ENCODE results near the gene NFXL1.

The NFXL1 gene

DNA sequence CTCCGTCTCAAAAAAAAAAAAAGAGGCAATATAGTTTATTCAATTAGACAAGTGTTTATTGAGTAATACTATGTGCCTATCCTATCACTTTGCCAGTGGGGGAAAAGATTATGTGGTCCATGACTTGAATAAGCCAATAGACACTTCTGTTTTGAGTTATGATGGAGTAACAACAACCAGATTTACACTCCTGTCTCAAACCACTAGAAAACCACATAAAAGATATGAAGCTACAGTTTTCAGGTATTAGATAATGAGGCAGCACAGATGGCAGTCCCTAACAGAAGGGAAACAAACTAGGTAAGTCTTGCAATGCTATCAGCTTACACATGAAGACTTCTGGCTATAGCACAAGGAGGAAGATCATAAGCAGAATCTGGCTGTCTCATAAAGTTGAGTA, 22.5 kb downstream of the NFXL1 start:
- DNase-seq (ENCODE audit: low spot score), result no peak

DNA sequence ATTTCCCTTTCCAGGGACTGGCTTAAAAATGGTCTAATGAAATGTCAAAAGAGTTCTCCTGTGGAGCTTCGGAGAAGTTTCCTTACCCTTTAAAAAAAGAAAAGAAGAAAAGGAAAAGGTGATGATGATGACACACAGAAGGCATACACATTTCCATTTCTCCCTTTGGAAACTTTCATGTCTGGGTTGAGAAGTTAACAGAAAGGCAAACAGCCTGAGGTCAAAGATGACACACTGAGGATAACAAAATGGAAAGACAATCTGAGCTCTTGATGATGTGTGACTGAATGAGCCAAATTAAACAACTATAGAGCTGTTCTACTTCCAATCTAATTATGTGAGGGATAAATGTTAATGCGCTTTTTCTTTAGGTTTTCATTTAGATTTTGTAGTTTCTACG, 32.2 kb downstream of the NFXL1 start:
- DNase-seq (ENCODE audit: low spot score), result no peak

DNA sequence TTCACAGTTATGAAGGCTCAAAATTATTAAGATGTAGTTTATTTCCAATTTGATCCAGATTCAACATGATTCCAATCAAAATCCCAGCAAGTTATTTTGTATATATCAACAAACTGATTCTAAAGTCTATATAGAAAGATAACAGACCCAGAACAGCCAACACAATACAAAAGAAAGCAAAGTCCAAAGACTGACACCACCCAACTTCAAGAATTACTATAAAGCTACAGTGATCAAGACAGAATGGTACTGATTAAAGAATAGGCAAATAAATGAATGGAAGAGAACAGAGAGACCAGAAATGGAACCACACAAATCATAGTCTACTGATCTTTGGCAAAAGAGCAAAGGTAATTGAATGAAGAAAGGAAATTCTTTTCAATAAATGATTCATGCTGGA, 34.9 kb downstream of the NFXL1 start:
- no peak for DNase-seq (ENCODE audit: low spot score)

DNA sequence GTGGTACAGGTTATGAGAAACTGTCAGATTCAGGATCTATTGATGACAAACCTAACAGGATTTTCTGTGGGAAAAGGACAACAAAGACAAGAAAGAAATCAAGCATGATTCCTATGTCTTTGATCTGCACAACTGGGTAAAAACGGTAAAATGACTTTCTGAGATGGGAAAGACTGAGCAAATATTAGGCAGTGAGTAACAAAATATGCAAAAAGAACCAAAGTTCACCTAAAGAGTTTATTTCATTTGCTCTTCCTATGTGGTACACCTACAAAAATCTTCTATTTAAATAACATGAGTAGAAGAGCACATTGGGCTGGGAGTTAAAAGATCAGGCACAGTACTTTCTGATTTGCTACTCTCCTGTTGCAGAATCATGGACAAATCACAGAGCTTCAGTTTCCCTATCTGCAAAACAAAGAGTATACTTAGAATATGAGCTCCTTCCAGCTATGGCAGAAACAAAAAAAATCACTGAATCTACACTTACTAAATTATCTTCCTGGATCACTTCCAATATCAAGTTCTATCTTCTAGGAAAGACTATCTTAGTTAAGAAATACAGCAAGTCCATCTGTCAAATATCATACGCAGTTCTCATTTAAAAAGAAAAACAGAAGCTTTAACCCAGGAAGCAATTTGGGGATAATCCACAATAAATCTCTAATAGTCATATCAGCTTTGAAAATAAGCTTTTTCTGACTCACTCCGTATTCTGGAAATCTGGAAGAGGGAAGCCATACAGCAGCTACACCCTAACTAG, 37.4 kb downstream of the NFXL1 start:
- no peak for DNase-seq (ENCODE audit: low spot score)

DNA sequence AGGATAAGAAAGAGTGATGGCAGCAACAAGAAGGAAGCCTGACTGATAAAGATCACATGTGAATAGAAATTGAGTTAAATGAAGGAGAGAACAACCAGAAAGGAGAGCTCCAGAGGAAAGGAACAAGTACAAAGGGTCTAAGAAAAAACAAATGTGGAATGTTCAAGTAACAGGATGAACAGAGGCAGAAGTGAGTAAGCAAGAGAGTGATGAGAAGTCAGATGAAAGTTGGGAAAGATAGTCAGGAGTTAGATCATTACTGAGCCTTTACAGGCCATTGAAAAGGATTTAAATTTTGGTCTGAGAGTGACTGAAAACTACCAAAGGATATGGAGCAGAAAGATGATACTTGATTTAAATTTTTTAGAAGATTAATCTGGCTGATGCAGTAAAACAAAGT, 38.1 kb downstream of the NFXL1 start:
- DNase-seq (ENCODE audit: low spot score), result no peak

DNA sequence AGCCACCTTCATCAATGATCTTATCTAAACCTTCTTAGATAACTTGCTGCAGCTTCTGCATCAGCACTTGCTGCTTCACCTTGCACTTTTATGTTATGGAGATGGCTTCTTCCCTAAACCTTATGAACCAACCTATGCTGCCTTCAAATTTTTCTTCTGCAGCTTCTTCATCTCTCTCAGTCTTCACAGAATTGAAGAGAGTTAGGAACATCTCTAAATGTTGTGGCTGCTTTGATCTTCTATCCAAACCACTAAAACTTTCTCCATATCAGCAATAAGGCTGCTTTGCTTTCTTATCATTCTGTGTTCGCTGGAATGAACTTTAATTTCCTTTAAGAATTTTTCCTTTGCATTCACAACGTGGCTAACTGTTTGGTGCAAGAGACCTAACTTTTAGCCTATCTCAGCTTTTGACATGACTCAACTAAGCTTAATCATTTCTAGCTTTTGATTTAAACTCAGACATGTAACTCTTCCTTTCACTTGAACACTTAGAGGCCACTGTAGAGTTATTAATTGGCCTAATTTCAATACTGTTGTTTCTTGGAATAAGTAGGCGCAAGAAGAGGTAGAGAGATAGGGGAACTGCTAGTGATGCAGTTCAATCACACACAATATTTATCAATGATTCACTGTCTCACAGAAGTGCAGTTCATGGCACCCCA, 40.4 kb downstream of the NFXL1 start:
- no peak for DNase-seq (ENCODE audit: low spot score)

DNA sequence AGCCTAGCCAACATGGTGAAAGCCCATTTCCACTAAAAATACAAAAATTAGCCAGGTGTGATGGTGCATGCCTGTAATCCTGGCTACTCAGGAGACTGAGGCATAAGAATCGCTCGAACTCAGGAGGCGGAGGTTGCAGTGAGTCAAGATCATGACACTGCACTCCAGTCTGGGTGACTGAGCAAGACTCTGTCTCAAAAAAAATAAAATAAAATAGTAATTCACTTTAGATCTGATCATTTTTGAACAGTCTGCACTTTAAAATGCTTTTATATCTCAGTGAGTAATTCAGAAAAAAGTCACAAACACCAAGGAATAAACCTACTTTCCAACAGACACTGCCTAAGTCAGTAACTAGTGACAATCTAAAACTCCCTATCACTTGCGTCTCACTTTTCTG, 50.9 kb downstream of the NFXL1 start:
- DNase-seq (ENCODE audit: low spot score), result no peak

DNA sequence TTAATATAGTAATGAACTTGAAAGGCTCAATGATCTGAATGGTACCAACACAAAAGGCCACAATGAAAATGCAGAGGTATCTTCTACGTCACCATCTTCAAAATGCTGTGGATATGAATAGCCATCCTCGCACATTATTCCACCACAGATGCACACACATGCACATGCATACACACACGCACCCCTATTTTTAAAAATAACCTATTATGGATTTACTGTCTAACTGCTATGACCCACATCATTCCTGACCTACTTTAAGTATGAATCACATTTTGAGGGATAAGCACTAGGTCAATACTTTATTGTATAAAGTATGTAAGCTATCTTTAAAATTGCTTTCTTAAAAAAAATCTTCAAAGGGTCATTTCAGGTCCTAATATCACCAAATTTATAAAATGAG, 52.1 kb downstream of the NFXL1 start:
- DNase-seq (ENCODE audit: low spot score), result no peak

DNA sequence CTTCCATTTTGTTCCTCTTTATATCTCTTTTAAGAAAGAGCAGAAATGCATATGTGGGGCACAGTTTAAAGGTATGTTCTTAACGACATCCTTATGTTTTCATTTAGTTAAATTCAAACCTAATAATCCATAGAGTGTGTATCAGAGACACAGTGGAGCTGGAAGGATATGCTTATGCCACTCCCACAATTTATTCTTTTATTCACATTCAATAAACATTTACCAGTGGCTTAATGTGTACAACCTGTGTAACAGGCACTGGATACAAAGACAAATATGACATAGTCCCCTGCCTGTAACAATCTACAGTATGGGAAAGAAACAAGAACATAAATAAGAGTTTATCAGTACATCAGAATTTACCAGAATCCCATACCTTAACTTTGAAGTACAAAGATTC, 54.1 kb downstream of the NFXL1 start:
- DNase-seq (ENCODE audit: low spot score), result no peak

DNA sequence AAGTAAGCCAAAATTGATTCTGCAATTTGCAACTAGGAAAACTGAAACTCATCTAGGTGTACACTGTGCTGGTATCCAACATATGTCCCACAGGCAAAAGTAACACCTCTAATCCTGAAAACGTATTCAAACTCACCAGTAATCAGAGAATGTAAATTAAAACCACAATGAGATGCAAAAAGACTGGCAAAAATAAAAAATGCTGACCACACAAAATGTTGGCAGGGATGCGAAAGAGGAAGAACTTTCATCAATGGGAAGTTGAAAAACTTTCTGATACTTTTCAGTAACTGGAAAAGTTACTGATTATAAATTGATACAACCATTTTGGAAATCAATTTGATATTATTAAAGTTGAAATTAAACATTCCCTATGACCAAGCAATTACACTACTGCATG, 56.4 kb downstream of the NFXL1 start:
- DNase-seq (ENCODE audit: low spot score), result no peak

DNA sequence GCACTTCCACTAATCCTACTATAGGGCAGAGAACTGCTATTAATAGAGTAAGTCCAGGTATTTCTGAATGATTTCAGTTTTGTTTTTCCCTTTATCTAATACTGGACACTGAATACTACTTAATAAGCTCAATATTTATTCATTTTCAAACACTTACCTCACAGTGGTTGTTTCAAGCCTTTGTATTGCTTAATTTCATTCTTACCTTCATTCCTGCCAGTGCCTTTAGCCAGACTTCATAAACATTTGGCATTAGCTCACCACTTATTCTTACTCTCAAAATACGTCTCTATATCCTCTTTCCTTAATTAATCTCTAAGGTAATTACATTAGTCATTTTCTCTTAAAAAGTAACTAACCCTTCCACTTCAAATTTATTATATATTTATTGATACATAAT, 57.7 kb downstream of the NFXL1 start:
- DNase-seq (ENCODE audit: low spot score), result no peak

DNA sequence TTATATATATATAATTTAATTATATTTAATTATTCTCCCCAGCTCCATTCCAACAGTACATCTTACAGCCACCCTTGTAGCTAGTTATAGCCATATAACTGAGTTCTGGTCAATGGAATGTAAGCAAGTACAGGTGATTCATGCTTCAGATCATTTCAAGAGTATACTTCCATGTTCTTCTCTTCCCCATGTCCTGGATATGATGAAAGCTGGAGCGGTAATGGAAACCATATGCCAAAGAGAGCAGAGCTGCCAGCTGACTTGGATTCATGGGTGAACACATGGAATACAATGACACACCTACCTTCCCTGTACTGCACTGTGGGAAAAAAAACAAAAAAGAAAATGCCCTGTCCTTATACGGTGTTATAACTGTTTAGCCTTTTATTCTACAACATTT, 59.0 kb downstream of the NFXL1 start:
- no peak for DNase-seq (ENCODE audit: low spot score)

DNA sequence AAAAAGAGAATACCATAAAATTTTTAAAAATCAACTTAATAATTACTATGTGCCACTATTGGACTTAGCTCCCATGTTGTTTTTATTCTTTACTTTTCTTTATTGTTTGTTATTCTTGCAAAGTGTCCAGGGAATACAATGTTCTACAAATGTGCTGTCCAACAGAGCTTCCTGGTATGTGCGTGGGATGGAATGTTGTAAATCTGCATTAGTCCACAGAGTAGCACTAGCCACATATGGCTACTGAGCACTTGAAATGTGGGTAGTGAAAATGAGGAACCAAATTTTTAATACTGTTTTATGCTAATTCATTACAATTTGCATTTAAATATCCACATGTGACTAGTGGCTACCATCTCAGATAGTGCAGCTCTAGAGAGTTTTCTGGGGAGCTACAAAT, 62.2 kb downstream of the NFXL1 start:
- DNase-seq (ENCODE audit: low spot score), result no peak

DNA sequence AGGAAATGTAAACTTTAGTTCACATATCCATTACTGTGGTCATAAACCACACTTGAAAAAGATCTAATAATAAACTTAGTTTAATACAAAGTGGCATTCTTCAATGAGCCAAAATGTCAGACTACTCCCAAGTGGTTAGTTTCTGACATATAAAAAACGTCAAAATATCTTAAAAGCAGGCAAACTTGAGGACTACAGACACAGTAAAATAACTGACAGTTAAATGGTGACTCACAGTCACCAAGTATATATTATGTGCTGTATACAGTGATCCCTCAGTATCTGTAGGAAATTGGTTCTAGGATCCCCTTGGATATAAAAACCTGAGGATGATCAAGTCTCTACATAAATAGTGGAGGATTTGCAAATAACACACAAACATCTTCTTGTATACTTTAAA, 64.9 kb downstream of the NFXL1 start:
- no peak for DNase-seq (ENCODE audit: low spot score)

DNA sequence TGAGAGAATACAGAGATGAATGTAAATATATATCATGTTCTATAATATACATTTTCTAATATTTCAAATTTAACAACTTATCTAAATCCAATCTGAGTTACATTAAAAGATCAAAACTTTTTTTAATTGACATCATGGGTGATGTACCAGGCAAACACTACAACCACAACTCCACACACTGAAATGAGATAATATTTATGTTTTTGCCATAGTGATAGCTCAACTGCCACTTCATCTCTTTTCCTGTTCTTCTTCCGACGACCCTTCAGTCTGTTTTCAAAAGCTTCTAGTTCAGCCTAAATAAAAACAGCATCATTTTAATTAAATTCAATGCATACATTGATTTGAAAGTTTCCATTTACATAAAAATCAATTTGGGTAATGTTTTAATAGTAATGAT, 66.3 kb downstream of the NFXL1 start:
- no peak for DNase-seq (ENCODE audit: low spot score)

DNA sequence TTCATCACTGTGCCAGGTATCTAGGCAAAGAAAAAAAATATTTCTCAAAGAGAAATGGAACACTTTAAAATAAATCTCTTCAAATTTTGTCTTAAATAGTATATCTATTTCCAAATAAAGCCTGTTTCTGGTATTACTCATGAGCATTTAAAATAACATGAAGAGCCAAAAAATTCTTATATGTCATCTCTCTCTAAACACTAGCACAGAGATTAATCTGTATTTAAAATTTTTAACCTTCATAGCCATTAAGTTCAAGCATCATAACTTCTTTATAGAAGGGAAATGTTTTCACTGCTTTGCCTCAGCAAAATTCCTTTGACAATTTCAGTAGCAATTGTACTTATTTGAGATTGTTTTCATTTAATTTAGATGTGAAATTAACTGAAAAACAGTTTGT, 71.4 kb downstream of the NFXL1 start:
- no peak for DNase-seq (ENCODE audit: low spot score)

DNA sequence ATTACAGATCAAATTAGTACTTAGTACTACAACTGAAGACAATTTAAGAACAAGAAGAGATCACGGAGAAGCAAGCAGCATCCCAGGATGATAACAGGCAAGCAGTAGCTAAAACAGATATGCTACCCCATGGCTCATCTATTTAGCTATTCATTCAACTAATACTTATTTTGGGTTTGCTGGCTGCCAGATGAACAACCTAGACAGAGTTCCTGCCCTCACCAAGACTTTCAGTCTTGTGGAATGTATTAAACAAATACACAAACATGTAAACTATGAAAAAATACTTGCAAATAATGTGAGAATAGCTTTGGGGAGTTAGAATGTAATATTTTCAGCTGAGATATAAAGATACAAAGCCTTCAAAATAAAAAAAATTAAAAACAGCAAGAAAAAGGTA, 74.1 kb downstream of the NFXL1 start:
- no peak for DNase-seq (ENCODE audit: low spot score)

DNA sequence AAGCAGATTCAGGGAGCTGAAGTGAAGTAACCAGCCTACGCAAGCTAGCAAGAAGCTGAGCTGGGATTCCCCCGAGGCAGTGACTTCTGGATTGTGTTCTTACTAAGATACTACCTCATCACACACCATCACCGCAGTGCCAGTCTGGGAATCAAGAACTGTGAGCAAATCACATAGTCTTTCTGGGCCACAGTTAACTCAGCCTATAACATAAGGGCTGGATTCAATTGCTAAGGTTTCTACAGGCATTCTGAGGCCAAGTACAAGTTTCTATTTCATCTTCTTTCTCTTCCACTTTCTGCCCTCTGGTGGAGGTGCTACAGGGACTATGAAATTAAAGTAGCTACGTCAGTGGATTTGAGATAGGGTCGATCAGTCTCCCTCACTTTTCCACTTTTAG, 75.1 kb downstream of the NFXL1 start:
- peak; percentile 23 for DNase-seq (ENCODE audit: low spot score)

DNA sequence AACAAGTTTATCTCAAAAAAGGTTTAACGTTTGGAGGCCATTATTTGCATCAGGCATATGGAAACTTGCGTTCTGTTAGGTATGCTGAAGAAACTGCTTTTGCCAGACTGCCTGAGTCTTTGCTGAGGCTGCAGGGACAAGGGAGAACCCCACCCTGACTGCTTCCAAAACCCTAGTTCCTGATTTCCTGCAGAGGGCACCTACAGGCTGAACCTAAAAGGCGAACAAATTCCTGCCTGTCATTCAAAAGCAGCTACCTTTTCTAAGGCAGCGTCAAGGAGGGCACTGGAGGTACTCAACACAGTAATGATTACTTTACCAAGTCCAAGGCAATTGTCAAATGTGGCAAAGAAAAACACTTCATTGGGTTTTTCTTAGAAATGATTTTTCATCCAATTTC, 75.9 kb downstream of the NFXL1 start:
- DNase-seq (ENCODE audit: low spot score), result no peak

DNA sequence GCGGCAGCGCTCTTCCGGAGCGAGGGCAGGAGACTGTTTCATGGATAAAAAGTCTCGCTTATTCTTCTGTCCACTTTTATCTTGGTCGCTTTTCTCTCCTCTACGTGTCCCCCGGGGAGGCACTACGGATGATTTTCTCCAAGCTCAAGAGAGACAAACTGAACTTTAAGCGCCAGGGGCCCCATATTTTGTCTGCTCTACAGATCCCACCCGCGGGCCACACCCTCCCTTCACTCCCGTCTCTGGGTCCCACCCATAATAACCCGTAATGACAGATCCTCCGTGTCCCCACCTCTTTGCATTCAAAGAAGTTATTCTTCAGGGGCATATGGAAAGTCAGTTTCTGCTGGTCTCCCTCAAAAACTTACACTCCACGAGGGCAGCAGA, 76.5 kb downstream of the NFXL1 start, which contains the start of gene CORIN:
Gene CORIN, minus strand, starts transcription at position 160 of the 387 bp plus-strand sequence. Its CDS starts 118 bp downstream, at position 42.
- DNase-seq (ENCODE audit: low spot score), result no peak

DNA sequence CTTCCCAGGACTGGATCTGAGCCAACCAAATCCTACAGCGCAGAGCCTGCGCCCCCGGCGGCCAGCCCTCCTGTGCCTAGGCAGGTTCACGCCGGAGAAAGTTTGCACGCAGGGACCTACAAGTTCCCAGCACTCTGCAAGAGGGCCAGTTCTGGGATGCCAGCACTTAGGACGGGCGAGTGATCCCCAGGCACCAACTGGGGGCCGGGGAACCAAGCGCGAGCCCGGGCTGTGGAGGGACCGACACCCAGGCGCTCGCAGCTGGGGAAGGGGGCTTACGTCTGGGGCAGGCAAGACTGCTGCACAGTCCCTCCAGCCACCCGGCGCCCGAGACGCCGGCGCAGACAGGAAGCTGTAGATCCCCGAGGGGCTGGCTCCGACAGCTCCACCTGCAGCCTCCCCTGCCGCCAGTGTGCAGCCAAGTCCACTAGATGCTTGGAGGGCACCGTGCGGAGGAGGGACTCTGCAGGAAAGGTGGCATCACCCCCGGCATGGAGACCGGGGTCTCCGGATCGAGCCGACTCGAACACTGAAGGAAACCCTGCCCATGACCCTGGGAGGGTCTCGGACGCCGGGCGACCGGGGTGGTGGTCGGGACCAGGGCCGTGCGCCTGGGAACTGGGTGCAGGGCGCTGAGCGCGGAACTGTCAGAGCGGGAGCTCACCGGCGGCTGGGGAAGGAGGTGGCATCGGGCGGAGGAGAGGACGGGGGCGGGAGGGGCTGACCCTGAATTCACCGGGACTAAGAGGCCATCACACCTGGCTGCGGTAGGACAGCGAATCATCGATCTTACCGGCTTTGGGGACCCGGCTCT, 77.1 kb downstream of the NFXL1 start:
- DNase-seq (ENCODE audit: low spot score), result peak; percentile 26

DNA sequence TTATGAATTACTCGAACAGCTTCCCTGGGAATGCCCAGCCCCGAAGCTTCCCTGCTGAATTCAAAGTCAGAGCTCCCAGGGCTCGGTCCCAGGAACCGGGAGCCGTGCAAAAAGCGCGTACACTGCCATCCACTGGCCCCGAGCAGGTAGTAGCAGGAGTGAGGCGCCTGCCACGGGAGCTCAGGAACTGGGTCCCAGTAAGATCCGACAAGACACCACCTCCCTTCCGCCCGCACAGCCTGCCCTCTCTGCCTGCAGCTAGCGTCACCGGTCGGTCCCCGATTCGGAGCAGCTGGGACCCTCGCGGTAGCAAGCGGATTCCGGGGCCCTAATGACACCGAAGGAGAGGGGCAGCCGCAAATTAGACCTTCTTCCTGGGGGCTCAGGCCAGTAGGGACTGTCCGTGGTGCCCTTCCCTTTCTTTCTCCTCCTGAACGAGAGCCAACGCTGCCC, 77.7 kb downstream of the NFXL1 start:
- DNase-seq (ENCODE audit: low spot score), result peak; percentile 42

DNA sequence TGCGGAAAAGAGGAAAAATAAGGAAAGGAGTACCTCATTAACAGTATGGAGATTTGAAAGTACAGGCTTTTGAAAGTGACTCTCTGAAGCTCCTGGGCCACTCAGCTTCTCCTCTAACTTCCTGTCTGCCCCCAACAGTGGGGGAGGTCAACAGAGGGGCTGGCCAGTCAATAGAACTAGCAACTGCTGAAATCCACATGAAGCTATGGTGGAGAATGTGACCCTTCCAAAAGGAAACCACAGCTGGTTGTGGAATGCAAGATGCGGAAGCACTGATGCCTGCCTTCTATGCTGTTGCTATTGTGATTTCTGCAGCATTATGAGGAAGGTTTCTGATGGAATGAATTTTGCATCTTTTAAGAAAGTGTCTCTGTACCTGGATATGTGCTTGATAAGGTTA, 78.9 kb downstream of the NFXL1 start:
- DNase-seq (ENCODE audit: low spot score), result no peak

All from CD4-positive, alpha-beta T cell treated with Interleukin-2 at 100 ng/mL for 4 hours (primary cell).